GM19438 (cell line): ENCODE data around the gene GPC6.

Experiments used
- ATAC-seq: cut with Tn5 transposase; IDR thresholded peaks from one replicate; pipeline ENCODE4 v1.9.1; 2021; ENCODE audit warnings: low read depth; ENCODE audit not compliant: unreplicated experiment

The GPC6 gene

GRCh38 chr13:94169454-94170144 lies 943.0 kb downstream of the GPC6 start:
- ATAC-seq, result no peak

- ATAC-seq, result no peak
These were observed 943.6 kb downstream of the GPC6 start for GRCh38 chr13:94170145-94170571.

GRCh38 chr13:94172416-94172815 lies 945.8 kb downstream of the GPC6 start:
- ATAC-seq, result no peak

- ATAC-seq, result no peak
These were observed 946.8 kb downstream of the GPC6 start for GRCh38 chr13:94173312-94173854.

GRCh38 chr13:94174009-94174408 lies 947.4 kb downstream of the GPC6 start:
- ATAC-seq, result no peak

- no peak for ATAC-seq
These were observed 948.5 kb downstream of the GPC6 start for GRCh38 chr13:94175076-94175475.

GRCh38 chr13:94176561-94176960 lies 950.0 kb downstream of the GPC6 start:
- no peak for ATAC-seq

- no peak for ATAC-seq
These were observed 950.4 kb downstream of the GPC6 start for GRCh38 chr13:94177041-94177440.

GRCh38 chr13:94178625-94179244 lies 952.1 kb downstream of the GPC6 start:
- ATAC-seq, result no peak

GRCh38 chr13:94181461-94182107 lies 955.0 kb downstream of the GPC6 start:
- no peak for ATAC-seq

- ATAC-seq, result no peak
These were observed 955.7 kb downstream of the GPC6 start for GRCh38 chr13:94182185-94182761.

GRCh38 chr13:94186470-94186869 lies 959.9 kb downstream of the GPC6 start:
- no peak for ATAC-seq

- ATAC-seq, result no peak
These were observed 961.7 kb downstream of the GPC6 start for GRCh38 chr13:94188201-94188854.

- ATAC-seq, result no peak
These were observed 965.9 kb downstream of the GPC6 start for GRCh38 chr13:94192431-94192975.

- ATAC-seq, result no peak
These were observed 969.1 kb downstream of the GPC6 start for GRCh38 chr13:94195715-94196114.

- ATAC-seq, result no peak
These were observed 969.8 kb downstream of the GPC6 start for GRCh38 chr13:94196413-94196812.

- ATAC-seq, result no peak
These were observed 972.1 kb downstream of the GPC6 start for GRCh38 chr13:94198681-94199080.

GRCh38 chr13:94199135-94199534 lies 972.5 kb downstream of the GPC6 start:
- no peak for ATAC-seq

GRCh38 chr13:94201022-94201421 lies 974.4 kb downstream of the GPC6 start:
- ATAC-seq, result no peak

GRCh38 chr13:94204163-94204562 lies 977.6 kb downstream of the GPC6 start:
- ATAC-seq, result no peak
